ENCODE results near the gene RAB17.

The RAB17 gene

DNA sequence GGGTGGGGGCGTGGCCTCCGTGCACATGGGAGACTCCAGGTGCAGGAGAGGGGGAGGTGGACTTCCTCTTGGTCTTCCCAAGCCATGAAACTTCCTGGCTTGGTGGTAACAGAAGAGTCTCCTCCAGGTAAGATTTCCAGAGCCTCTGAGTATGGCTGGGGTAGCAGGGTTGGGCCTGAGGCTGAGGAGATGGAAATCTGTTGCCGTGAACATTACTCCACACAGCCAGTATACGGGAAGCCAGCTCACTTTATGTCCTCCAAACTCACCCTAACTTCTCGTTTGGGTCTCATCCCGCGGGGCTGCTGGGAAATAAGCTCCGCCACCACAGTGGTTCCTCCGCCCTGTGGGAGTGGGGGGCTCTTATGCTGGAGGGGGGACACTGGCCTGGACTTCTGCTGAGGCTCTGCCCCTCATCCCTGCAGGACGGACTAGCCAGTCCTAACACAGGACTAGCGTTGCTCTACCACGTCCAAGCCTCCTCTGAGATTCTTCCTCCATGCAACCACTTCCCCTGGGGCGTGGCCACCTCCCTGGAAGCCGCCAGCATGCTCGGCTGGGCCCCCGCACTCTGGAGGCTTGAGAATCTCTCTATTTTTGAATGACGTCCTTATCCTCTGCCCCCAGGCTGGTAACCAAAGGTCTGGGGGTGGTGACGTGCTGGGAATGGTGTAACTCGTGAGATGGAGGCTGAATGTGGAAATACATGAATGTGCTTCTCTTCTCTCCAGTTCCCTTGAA is 777 bp upstream of the RAB17 start:
- Histone ChIP-seq H3K36me3 (replicated peaks; ENCODE audit: low read depth, low read length) (no peaks in the 10 kb centered on the region), H4K20me1 (ENCODE audit: insufficient read depth, low read length) (no peaks in the 10 kb centered on the region), H3K4me3 (ENCODE audit: low read length) (no peak overlapping the region), H2AFZ (ENCODE audit: low read depth, low read length) (no peak overlapping the region), H3K4me1 (ENCODE audit: low read length) (no peaks in the 10 kb centered on the region), H3K4me2 (ENCODE audit: low read length) (no peak overlapping the region), H3K79me2 (ENCODE audit: low read length) (no peaks in the 10 kb centered on the region), H3K27ac (ENCODE audit: low read length) (no peak overlapping the region), H3K9me3 (ENCODE audit: insufficient read depth, low read length) (no peaks in the 10 kb centered on the region), H3K27me3 (ENCODE audit: low read depth, low read length) (peaks cover 7% of the 10 kb centered on the region; the same call in 1 of the 2 replicates), H3K9ac (ENCODE audit: low read length) (no peak overlapping the region)
- TF ChIP-seq EZH2phosphoT487 (IDR thresholded peaks at IDR 0.05; ENCODE audit: low read depth), result no peak
- TF ChIP-seq, protein P1, sequence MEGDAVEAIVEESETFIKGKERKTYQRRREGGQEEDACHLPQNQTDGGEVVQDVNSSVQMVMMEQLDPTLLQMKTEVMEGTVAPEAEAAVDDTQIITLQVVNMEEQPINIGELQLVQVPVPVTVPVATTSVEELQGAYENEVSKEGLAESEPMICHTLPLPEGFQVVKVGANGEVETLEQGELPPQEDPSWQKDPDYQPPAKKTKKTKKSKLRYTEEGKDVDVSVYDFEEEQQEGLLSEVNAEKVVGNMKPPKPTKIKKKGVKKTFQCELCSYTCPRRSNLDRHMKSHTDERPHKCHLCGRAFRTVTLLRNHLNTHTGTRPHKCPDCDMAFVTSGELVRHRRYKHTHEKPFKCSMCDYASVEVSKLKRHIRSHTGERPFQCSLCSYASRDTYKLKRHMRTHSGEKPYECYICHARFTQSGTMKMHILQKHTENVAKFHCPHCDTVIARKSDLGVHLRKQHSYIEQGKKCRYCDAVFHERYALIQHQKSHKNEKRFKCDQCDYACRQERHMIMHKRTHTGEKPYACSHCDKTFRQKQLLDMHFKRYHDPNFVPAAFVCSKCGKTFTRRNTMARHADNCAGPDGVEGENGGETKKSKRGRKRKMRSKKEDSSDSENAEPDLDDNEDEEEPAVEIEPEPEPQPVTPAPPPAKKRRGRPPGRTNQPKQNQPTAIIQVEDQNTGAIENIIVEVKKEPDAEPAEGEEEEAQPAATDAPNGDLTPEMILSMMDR (IDR thresholded peaks at IDR 0.05; ENCODE audit: low read depth, low read length), result no peak

DNA sequence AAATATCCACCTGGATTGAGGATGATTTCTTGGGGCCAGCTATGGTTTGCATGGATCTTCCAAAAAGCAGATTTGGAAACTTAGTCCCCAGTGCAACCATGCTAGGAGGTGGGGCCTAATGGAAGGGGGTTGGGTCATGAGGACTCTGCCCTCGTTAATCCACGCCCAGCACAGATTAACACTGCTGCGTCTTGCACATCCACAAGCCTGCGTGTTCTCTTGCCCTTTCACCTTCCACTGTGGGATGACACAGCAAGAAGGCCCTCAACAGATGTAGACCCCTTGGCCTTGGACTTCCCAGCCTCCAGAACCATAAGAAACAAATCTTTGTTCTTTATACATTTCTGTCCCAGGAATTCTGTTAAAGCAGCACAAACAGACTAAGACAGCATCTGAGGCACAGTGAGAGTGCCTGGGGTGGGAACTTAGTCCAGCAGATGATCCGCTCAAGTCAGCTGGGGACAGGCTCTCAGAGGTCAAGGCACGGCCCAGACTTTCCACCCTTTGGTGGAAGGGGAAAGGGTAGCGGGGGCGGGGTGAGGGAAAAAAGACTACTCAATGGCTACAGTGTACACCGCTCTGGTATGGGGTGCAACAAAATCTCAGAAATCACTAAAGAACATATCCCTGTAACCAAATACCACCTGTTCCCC is 2.4 kb downstream of the RAB17 start:
- peaks cover 7% of the 10 kb centered on the region; the same call in 1 of the 2 replicates for H3K27me3 ChIP-seq (ENCODE audit: low read depth, low read length)
- H3K9ac ChIP-seq (ENCODE audit: low read length), result no peak overlapping the region
- no peak overlapping the region for H3K4me3 ChIP-seq (ENCODE audit: low read length)
- no peaks in the 10 kb centered on the region for H3K36me3 ChIP-seq (replicated peaks; ENCODE audit: low read depth, low read length)
- no peaks in the 10 kb centered on the region for H3K4me1 ChIP-seq (ENCODE audit: low read length)
- no peak overlapping the region for H3K4me2 ChIP-seq (ENCODE audit: low read length)
- no peak overlapping the region for H3K27ac ChIP-seq (ENCODE audit: low read length)
- no peaks in the 10 kb centered on the region for H3K79me2 ChIP-seq (ENCODE audit: low read length)
- no peak overlapping the region for H2AFZ ChIP-seq (ENCODE audit: low read depth, low read length)
- no peaks in the 10 kb centered on the region for H4K20me1 ChIP-seq (ENCODE audit: insufficient read depth, low read length)
- no peak for TF ChIP-seq EZH2phosphoT487 (IDR thresholded peaks at IDR 0.05; ENCODE audit: low read depth)
- TF ChIP-seq, protein P1 (IDR thresholded peaks at IDR 0.05; ENCODE audit: low read depth, low read length), result no peak
- H3K9me3 ChIP-seq (ENCODE audit: insufficient read depth, low read length), result no peaks in the 10 kb centered on the region

- H2AFZ ChIP-seq (ENCODE audit: low read depth, low read length), result no peak overlapping the region
- H3K27me3 ChIP-seq (ENCODE audit: low read depth, low read length), result peaks cover 7% of the 10 kb centered on the region; the same call in 1 of the 2 replicates
- 0 out of 2 replicates have a peak, but pooled peaks cover 3% of the 10 kb centered on the region for H3K4me1 ChIP-seq (ENCODE audit: low read length)
- no peaks in the 10 kb centered on the region for H4K20me1 ChIP-seq (ENCODE audit: insufficient read depth, low read length)
- no peak overlapping the region for H3K9ac ChIP-seq (ENCODE audit: low read length)
- no peak overlapping the region for H3K4me2 ChIP-seq (ENCODE audit: low read length)
- no peak overlapping the region for H3K27ac ChIP-seq (ENCODE audit: low read length)
- H3K36me3 ChIP-seq (replicated peaks; ENCODE audit: low read depth, low read length), result no peaks in the 10 kb centered on the region
- TF ChIP-seq, protein P1 (IDR thresholded peaks at IDR 0.05; ENCODE audit: low read depth, low read length), result no peak
- no peak for TF ChIP-seq EZH2phosphoT487 (IDR thresholded peaks at IDR 0.05; ENCODE audit: low read depth)
- H3K4me3 ChIP-seq (ENCODE audit: low read length), result no peak overlapping the region
- no peaks in the 10 kb centered on the region for H3K9me3 ChIP-seq (ENCODE audit: insufficient read depth, low read length)
- H3K79me2 ChIP-seq (ENCODE audit: low read length), result no peaks in the 10 kb centered on the region
Observed at GRCh38 chr2:237585590-237586221, 4.8 kb downstream of the RAB17 start.

All from OCI-LY3 (cell line).